Hematopoietic multipotent progenitor cell treated with erythropoietin and hydrocortisone succinate and interleukin-3 and kit ligand, for 15 days (in vitro differentiated cells): ENCODE results near the gene SH3YL1.

Experiments
- DNase-seq: peaks from one replicate; pipeline ENCODE4 v3.0.0-alpha.2; 2015; ENCODE audit warnings: low spot score

SH3YL1 gene

GRCh38 chr2:282371-283263, 18.8 kb upstream of the SH3YL1 start:
- no peak for DNase-seq

GRCh38 chr2:281381-281780, 17.5 kb upstream of the SH3YL1 start:
- DNase-seq, result no peak

GRCh38 chr2:280650-281110, 16.8 kb upstream of the SH3YL1 start:
- no peak for DNase-seq

- DNase-seq, result no peak
Observed at GRCh38 chr2:279956-280649, 16.3 kb upstream of the SH3YL1 start.

GRCh38 chr2:279366-279765, 15.5 kb upstream of the SH3YL1 start:
- no peak for DNase-seq

- no peak for DNase-seq
Observed at GRCh38 chr2:278927-279320, 15.1 kb upstream of the SH3YL1 start.

- DNase-seq, result no peak
Observed at GRCh38 chr2:278312-278926, 14.6 kb upstream of the SH3YL1 start.

GRCh38 chr2:275466-275865, 11.6 kb upstream of the SH3YL1 start:
- DNase-seq, result no peak

- no peak for DNase-seq
Observed at GRCh38 chr2:274503-274902, 10.7 kb upstream of the SH3YL1 start.

- no peak for DNase-seq
Observed at GRCh38 chr2:273333-273732, 9.5 kb upstream of the SH3YL1 start.

- no peak for DNase-seq
Observed at GRCh38 chr2:271917-272316, 8.1 kb upstream of the SH3YL1 start.

GRCh38 chr2:270861-271260, 7.0 kb upstream of the SH3YL1 start:
- DNase-seq, result no peak

- no peak for DNase-seq
Observed at GRCh38 chr2:269356-270030, 5.7 kb upstream of the SH3YL1 start.

- peak; percentile 82 for DNase-seq
Observed at GRCh38 chr2:268323-268722, 4.5 kb upstream of the SH3YL1 start.

- peak; percentile 95 for DNase-seq
Observed at GRCh38 chr2:264493-265468, 949 bp upstream of the SH3YL1 start, which contains the start of gene ACP1. Gene ACP1, plus strand, starts transcription at chr2:264947. Its CDS starts 18 bp downstream, at chr2:264965.

GRCh38 chr2:263022-263738, 652 bp downstream of the SH3YL1 start:
- no peak for DNase-seq

GRCh38 chr2:262117-262516, 1.7 kb downstream of the SH3YL1 start:
- no peak for DNase-seq

- no peak for DNase-seq
Observed at GRCh38 chr2:260507-261161, 3.2 kb downstream of the SH3YL1 start.

- DNase-seq, result no peak
Observed at GRCh38 chr2:259789-260331, 4.0 kb downstream of the SH3YL1 start.
